Fibroblast of lung (primary cell): ENCODE results near the gene EFCAB6. TPM values are rescaled to one million over a fixed set of nuclear protein-coding genes. Genes with fewer than 3 reads are reported as not detected.

ENCODE experiments used
- DNase-seq, 2 donors: peaks; one replicate each; pipeline versions ENCODE4 v3.0.0 to v3.0.0-alpha.2; 2010; ENCODE audit warnings: low read depth in 2 of 2
- H2AFZ ChIP-seq: 2 replicates; pipeline ENCODE4 v1.5.1; 2012; ENCODE audit warnings: low read length, control low read depth, inconsistent platforms
- H3K27ac ChIP-seq: 2 replicates; pipeline ENCODE4 v1.5.1; 2011; ENCODE audit warnings: low read length, control low read depth; ENCODE audit not compliant: insufficient read depth
- H3K27me3 ChIP-seq: 2 replicates; pipeline ENCODE4 v1.5.1; 2011; ENCODE audit warnings: mild to moderate bottlenecking, low read length; ENCODE audit not compliant: control insufficient read depth, insufficient read depth
- H3K36me3 ChIP-seq: 2 replicates; pipeline ENCODE4 v1.5.1; 2011; ENCODE audit warnings: low read length; ENCODE audit not compliant: control insufficient read depth, insufficient read depth
- H3K4me1 ChIP-seq: 2 replicates; pipeline ENCODE4 v1.5.1; 2011; ENCODE audit warnings: low read length; ENCODE audit not compliant: control insufficient read depth, insufficient read depth; ENCODE audit errors: extremely low read depth
- H3K4me2 ChIP-seq: 2 replicates; pipeline ENCODE4 v1.5.1; 2011; ENCODE audit warnings: low read length, control low read depth; ENCODE audit not compliant: insufficient read depth; ENCODE audit errors: extremely low read depth
- H3K4me3 ChIP-seq, 4 experiments: fragments of 200-600 bp in 1 of 4; sonication (generic) in 1 of 4; replicated peaks in 1 of 4; 2 replicates each; pipeline ENCODE4 v1.5.1; 2011 to 2016; ENCODE audit warnings: low read length in 4 of 4, low read depth in 3 of 4, mild to moderate bottlenecking in 3 of 4, control low read depth in 2 of 4, inconsistent platforms in 1 of 4, mixed read lengths in 1 of 4; ENCODE audit not compliant: insufficient read depth in 1 of 4; ENCODE audit errors: control extremely low read depth in 1 of 4
- H3K79me2 ChIP-seq: 2 replicates; pipeline ENCODE4 v1.5.1; 2012; ENCODE audit warnings: mild to moderate bottlenecking, low read length, inconsistent platforms; ENCODE audit not compliant: control insufficient read depth, insufficient read depth
- H3K9ac ChIP-seq: 2 replicates; pipeline ENCODE4 v1.5.1; 2011; ENCODE audit warnings: mild to moderate bottlenecking, low read length, control low read depth; ENCODE audit not compliant: insufficient read depth
- H3K9me3 ChIP-seq: 2 replicates; pipeline ENCODE4 v1.5.1; 2012; ENCODE audit warnings: low read depth, low read length; ENCODE audit not compliant: control insufficient read depth, insufficient read depth
- H4K20me1 ChIP-seq: 2 replicates; pipeline ENCODE4 v1.5.1; 2011; ENCODE audit warnings: low read length; ENCODE audit not compliant: control insufficient read depth, insufficient read depth; ENCODE audit errors: extremely low read depth
- EZH2 ChIP-seq: IDR thresholded peaks from 2 replicates; pipeline ENCODE4 v1.5.1; 2012; ENCODE audit warnings: low read length, control low read depth, mild to moderate bottlenecking; ENCODE audit errors: missing control alignments
- polyA plus RNA-seq, 2 donors: library from polyadenylated mRNA; depleted of rRNA in 1 of 2; stranded (reverse) in 1 of 2; unstranded in 1 of 2; fragments of >200 nt; gene quantifications; 2 replicates each; pipeline ENCODE4 v1.2.1, GENCODE V29; 2011 to 2012; ENCODE audit warnings: missing spikeins in 1 of 2
- total RNA-seq: library from RNA; depleted of rRNA; stranded (reverse); fragments of >200 nt; gene quantifications from 2 replicates; pipeline ENCODE4 v1.2.1, GENCODE V29; 2014
- TF ChIP-seq, protein P1 (sequence below), 2 donors: IDR thresholded peaks in 1 of 2; conservative IDR thresholded peaks in 1 of 2; 1 replicate in 1 of 2; 2 replicates in 1 of 2; pipeline ENCODE4 v1.5.1; 2011 to 2012; ENCODE audit warnings: low read length in 2 of 2, control low read depth in 1 of 2, inconsistent platforms in 1 of 2, low read depth in 1 of 2, mild to moderate bottlenecking in 1 of 2

The EFCAB6 gene
- total and polyA plus RNA-seq, 2 donors (not counting 1 experiment from before 2014, with no cell fraction given), result 1.0 to 1.5 TPM

DNA sequence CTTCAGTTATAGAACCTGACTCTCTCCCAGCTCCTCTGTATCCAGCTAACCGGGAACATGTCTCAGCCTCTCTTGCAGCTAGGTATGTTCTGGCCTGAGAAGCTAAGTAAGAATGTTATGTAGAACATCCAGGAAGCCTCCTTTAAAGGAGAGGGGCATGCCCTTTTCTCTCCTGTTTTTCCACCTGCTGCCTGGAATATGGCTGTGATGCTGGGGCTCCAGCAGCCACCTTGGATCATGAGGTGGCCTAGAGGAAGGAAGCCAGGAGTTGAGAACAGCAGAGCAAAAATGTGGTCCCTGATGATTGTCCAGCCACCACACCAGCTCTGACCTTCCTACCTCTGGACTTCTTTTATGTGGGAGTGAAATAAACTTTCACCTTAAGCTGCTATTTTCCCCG lies 282.6 kb downstream of the EFCAB6 start:
- TF ChIP-seq, protein P1, sequence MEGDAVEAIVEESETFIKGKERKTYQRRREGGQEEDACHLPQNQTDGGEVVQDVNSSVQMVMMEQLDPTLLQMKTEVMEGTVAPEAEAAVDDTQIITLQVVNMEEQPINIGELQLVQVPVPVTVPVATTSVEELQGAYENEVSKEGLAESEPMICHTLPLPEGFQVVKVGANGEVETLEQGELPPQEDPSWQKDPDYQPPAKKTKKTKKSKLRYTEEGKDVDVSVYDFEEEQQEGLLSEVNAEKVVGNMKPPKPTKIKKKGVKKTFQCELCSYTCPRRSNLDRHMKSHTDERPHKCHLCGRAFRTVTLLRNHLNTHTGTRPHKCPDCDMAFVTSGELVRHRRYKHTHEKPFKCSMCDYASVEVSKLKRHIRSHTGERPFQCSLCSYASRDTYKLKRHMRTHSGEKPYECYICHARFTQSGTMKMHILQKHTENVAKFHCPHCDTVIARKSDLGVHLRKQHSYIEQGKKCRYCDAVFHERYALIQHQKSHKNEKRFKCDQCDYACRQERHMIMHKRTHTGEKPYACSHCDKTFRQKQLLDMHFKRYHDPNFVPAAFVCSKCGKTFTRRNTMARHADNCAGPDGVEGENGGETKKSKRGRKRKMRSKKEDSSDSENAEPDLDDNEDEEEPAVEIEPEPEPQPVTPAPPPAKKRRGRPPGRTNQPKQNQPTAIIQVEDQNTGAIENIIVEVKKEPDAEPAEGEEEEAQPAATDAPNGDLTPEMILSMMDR (conservative IDR thresholded peaks at IDR 0.05 in 1 of 2, IDR thresholded peaks at IDR 0.05 in 1 of 2; ENCODE audit: low read depth in 1 of 2, low read length in 2 of 2), result no peak
- TF ChIP-seq EZH2, result no peak
- H3K27ac ChIP-seq, result no peak overlapping the region
- no peaks in the 10 kb centered on the region for H3K36me3 ChIP-seq
- H3K9ac ChIP-seq, result no peak overlapping the region
- no peaks in the 10 kb centered on the region for H3K79me2 ChIP-seq
- no peaks in the 10 kb centered on the region for H3K27me3 ChIP-seq
- no peak overlapping the region for H2AFZ ChIP-seq
- no peak for DNase-seq
- H4K20me1 ChIP-seq, result no peaks in the 10 kb centered on the region
- H3K4me3 ChIP-seq, result no peak overlapping the region
- no peak overlapping the region for H3K4me2 ChIP-seq
- no peaks in the 10 kb centered on the region for H3K9me3 ChIP-seq
- H3K4me1 ChIP-seq, result no peaks in the 10 kb centered on the region

DNA sequence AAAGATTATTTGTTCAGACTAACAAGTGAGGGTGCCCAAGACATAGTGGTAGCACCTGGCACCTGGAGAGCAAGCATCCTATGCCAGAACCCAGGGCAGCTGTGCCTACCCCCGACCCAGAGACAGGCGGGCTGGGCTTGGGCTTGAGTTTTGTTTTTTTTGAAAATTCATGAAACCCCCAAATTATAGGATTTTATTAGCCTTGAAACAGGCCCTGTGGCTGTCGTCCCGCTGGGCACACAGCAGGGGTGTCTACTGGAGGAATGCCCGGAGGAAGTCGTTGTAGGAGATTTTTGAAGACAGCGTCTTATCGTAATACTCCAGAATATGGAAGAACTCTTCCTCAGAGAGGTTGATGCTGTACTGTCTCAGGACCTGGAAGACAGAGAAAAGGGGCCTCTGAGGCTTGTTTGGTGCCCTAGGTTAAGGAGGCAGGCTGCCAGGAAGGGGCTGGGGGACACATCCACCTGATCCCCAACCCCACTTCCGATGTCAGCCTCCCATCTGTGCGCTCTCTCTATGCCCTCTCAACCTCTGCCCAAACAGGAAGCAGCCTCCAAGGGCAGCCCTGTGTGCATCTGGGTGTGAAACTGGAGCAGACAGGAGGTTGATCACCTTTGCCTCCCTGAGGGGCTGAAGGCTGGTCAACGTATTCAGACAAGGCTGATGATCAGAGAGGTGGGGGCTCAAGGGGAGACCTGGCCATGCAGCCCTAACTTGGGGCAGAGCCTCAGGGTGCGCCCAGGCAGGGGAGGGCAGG lies 283.3 kb downstream of the EFCAB6 start:
- Histone ChIP-seq H3K27ac (no peak overlapping the region), H3K4me3 (no peak overlapping the region), H3K4me1 (no peaks in the 10 kb centered on the region), H3K4me2 (no peak overlapping the region), H3K79me2 (no peaks in the 10 kb centered on the region), H3K9ac (no peak overlapping the region), H2AFZ (no peak overlapping the region), H3K27me3 (no peaks in the 10 kb centered on the region), H3K36me3 (no peaks in the 10 kb centered on the region), H4K20me1 (no peaks in the 10 kb centered on the region), H3K9me3 (no peaks in the 10 kb centered on the region)
- no peak for DNase-seq
- no peak for TF ChIP-seq EZH2
- TF ChIP-seq, protein P1 (conservative IDR thresholded peaks at IDR 0.05 in 1 of 2, IDR thresholded peaks at IDR 0.05 in 1 of 2; ENCODE audit: low read depth in 1 of 2, low read length in 2 of 2), result no peak

DNA sequence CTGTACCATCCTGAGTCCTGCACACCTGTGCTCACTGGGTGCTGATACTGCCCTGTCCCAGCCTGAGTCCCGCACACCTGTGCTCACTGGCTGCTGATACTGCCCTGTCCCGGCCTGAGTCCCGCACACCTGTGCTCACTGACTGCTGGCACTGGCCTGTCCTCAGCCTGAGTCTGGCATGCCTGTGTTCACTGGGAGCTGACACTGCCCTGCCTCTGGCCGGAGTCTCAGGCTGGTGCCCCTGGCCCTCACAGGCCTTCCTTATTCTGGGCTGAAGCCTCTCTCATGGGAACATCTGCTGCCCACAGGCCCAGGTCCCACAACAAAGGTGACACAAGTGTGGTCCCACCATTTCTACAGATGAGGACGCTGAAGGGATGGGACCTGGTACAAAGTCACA lies 285.2 kb downstream of the EFCAB6 start:
- no peak overlapping the region for H3K4me2 ChIP-seq
- H3K9ac ChIP-seq, result no peak overlapping the region
- no peaks in the 10 kb centered on the region for H4K20me1 ChIP-seq
- no peak overlapping the region for H3K4me3 ChIP-seq
- no peaks in the 10 kb centered on the region for H3K27me3 ChIP-seq
- H3K79me2 ChIP-seq, result no peaks in the 10 kb centered on the region
- no peaks in the 10 kb centered on the region for H3K4me1 ChIP-seq
- H3K36me3 ChIP-seq, result no peaks in the 10 kb centered on the region
- TF ChIP-seq, protein P1 (conservative IDR thresholded peaks at IDR 0.05 in 1 of 2, IDR thresholded peaks at IDR 0.05 in 1 of 2; ENCODE audit: low read depth in 1 of 2, low read length in 2 of 2), result no peak
- TF ChIP-seq EZH2, result no peak
- no peak overlapping the region for H2AFZ ChIP-seq
- no peak for DNase-seq
- no peak overlapping the region for H3K27ac ChIP-seq
- H3K9me3 ChIP-seq, result no peaks in the 10 kb centered on the region
